22Rv1 (cell line): ENCODE measurements around the gene ARHGAP23.

Source experiments
- H3K27ac ChIP-seq: fragments of 450-650 bp; 2 replicates; pipeline ENCODE4 v1.5.1; 2017
- ZFX ChIP-seq: fragments of 450-650 bp; IDR thresholded peaks from 2 replicates; pipeline ENCODE4 v1.6.1; 2017; ENCODE audit warnings: antibody characterized with exemption, borderline replicate concordance
- TF ChIP-seq, protein P1 (sequence below): fragments of 450-650 bp; IDR thresholded peaks from 2 replicates; pipeline ENCODE4 v1.5.1; 2017; ENCODE audit warnings: mild to moderate bottlenecking

The ARHGAP23 gene

DNA sequence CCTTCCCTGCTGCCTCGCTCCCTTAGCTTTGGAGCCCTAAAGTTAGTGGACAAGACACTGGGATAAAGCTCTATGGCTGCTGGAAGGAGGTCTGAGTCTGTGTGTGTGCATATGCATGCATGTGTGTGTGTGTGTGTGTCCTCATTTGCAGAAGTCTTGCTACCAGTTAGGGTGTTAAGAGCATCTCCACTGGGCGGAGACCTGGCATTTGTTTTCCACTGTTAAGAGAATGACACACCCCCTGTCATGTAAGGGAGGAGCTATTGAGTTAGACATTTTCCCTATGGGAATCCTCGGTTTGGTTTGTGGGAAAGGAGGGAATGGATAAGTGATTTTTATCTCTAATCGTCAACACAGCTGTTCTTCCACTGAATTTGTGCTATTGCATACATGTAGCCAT is 24.8 kb upstream of the ARHGAP23 start:
- H3K27ac ChIP-seq: no peak overlapping the region
- TF ChIP-seq, protein P1, sequence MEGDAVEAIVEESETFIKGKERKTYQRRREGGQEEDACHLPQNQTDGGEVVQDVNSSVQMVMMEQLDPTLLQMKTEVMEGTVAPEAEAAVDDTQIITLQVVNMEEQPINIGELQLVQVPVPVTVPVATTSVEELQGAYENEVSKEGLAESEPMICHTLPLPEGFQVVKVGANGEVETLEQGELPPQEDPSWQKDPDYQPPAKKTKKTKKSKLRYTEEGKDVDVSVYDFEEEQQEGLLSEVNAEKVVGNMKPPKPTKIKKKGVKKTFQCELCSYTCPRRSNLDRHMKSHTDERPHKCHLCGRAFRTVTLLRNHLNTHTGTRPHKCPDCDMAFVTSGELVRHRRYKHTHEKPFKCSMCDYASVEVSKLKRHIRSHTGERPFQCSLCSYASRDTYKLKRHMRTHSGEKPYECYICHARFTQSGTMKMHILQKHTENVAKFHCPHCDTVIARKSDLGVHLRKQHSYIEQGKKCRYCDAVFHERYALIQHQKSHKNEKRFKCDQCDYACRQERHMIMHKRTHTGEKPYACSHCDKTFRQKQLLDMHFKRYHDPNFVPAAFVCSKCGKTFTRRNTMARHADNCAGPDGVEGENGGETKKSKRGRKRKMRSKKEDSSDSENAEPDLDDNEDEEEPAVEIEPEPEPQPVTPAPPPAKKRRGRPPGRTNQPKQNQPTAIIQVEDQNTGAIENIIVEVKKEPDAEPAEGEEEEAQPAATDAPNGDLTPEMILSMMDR: no peak
- TF ChIP-seq ZFX: no peak

DNA sequence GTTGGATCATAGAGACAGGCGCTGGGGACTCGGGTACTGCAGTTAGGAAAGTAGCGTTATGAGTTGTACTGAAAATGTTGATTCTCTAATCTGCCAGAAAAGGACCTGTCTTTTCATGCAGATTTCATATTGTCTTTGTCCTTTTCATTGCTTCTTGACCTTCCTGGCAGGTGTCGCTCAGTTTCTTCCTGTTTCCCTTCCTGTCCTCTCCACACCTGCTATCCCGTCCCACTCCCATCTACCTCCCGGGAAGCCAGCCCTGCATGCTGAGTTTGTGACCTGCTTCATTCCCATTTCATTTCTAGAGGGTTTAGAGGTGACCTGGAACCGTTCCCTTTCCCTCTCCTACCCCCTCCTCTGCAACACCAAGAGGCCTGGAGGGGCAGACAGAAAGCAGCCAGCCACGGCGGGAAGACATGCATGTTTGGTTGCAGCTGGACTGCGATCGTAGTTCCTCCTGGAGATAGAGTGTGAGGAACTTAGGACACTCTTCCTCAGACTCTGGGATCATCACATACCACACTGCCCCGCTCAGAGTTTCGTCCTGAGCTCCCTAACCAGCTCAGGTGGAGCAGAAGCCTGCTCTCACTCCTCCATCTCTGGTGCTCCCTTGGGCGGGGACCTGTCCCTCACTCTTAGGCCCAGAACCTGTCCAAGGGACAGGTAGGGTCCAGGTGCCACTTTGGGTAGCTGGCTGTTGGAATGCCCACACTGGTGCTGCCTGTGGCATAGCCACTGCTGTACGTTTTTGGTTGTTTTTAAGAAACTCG is 23.9 kb upstream of the ARHGAP23 start:
- no peak overlapping the region for H3K27ac ChIP-seq
- no peak for TF ChIP-seq ZFX
- TF ChIP-seq, protein P1: no peak

DNA sequence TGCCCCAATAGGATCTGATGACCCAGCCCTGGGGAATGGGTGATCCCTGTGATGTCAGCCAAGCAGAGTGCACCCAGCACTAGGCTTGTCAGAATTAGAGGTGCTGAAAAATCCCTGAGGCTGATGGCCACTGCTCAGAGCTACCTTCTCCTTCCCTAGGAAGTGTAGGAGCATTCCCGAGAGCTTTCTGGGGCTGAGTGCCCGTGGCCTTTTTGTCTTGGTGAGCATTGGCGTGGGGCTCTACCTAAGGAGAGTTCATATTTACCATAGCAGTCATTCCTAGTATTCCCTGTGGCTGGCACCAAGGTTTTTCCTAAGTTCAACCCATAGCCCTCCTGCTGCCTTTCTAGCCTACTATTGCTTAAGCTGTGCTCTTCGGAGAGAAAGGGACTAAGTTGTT is 22.6 kb upstream of the ARHGAP23 start:
- no peak overlapping the region for H3K27ac ChIP-seq
- no peak for TF ChIP-seq ZFX
- TF ChIP-seq, protein P1: no peak

- no peak overlapping the region for H3K27ac ChIP-seq
- no peak for TF ChIP-seq ZFX
- TF ChIP-seq, protein P1: no peak
Measured at GRCh38 chr17:38410201-38410600, 18.1 kb upstream of the ARHGAP23 start.

GRCh38 chr17:38415250-38416194 is 12.7 kb upstream of the ARHGAP23 start:
- H3K27ac ChIP-seq: peak overlapping the region; percentile 35; the same call in 1 of the 2 replicates
- TF ChIP-seq ZFX: no peak
- TF ChIP-seq, protein P1: no peak

- H3K27ac ChIP-seq: no peak overlapping the region
- TF ChIP-seq, protein P1: no peak
- no peak for TF ChIP-seq ZFX
Measured at GRCh38 chr17:38416840-38417209, 11.4 kb upstream of the ARHGAP23 start.
